ENCODE data around the gene POLR2F.
"Not testable (repeated sequence)": the region's sequence is repeated elsewhere in the genome, so short reads cannot be mapped to it uniquely, and the experiment has no call there.

The POLR2F gene

DNA sequence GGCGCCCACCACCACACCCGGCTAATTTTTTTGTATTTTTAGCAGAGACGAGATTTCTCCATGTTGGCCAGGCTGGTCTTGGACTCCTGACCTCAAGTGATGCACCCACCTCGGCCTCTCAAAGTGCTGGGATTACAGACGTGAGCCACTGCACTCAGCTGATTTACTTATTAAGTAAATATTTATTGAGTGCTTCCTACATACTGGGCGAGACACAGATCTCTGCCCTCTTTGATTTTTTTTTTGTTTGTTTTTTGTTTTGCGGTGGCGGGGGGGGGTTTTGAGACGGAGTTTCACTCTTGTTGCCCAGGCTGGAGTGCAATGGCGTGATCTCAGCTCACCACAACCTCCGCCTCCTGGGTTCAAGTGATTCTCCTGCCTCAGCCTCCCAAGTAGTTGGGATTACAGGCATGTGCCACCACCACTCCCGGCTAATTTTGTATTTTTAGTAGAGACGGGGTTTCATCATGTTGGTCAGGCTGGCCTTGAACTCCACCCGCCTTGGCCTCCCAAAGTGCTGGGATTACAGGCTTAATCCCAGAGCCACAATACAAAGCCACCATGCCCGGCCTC lies 2.4 kb downstream of the POLR2F start:
- DNase-seq: not testable (repeated sequence)

- no peak for DNase-seq
Measured at GRCh38 chr22:37957232-37957631, 3.7 kb downstream of the POLR2F start.

- no peak for DNase-seq
Measured at GRCh38 chr22:37959231-37959825, 5.8 kb downstream of the POLR2F start.

DNA sequence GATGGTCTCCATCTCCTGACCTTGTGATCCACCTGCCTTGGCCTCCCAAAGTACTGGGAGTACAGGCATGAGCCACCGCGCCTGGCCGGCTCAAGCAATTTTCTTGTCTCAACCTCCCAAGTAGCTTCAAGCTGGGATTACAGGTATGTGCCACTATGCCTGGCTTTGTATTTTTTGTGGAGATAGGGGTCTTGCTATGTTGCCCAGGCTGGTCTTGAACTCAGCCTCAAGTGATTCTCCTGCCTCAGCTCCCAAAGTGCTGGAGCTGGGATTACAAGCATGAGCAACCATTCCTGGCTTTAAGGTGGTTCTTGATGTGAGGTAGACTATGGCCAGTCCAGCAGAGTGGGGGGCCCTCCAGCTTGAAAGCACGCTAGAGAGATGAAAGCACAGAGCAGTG lies 7.6 kb downstream of the POLR2F start:
- no peak for DNase-seq

- no peak for DNase-seq
Measured at GRCh38 chr22:37965940-37966664, 12.6 kb downstream of the POLR2F start.

GRCh38 chr22:37967147-37967546 lies 13.6 kb downstream of the POLR2F start:
- no peak for DNase-seq

GRCh38 chr22:37967637-37968451 lies 14.3 kb downstream of the POLR2F start:
- DNase-seq: no peak

DNA sequence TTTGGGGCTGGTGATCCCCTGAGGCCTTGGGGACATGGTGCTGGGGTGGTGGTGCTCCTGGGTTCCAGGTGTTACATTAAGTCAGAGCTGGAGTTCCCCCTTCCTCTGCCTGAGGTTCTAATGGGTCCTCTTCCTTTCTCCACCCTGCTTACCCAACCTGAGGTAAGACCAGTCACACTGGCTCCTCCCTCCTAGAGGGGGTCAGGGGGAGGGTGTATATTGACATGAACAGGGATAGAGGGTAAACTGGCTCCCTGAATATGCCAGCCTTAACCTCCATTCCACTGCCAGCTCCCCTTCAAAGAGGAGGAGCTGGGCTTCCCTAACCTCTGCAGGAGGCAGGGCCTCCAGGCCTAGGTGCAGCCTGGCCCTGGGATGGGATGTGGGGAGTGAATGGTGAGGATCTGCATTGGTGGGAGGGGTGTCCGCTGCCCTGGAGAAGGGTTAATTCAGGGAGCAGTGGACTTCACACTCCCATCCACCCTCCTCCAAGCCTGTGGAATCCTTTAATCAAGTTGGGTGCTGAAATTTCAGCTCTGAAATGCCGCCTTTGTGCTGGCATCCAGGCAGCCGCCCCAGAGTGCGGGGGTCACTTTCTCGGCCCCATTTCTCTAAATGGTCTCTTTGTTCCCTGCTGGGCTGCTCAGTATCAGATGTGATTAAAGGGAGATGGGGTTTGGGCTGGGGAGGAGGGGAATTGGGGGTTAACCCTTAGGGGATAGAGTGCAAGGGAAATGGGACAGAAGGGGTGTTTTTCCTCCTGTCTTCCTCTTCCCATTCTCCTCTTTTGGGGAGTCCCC lies 15.2 kb downstream of the POLR2F start:
- no peak for DNase-seq

DNA sequence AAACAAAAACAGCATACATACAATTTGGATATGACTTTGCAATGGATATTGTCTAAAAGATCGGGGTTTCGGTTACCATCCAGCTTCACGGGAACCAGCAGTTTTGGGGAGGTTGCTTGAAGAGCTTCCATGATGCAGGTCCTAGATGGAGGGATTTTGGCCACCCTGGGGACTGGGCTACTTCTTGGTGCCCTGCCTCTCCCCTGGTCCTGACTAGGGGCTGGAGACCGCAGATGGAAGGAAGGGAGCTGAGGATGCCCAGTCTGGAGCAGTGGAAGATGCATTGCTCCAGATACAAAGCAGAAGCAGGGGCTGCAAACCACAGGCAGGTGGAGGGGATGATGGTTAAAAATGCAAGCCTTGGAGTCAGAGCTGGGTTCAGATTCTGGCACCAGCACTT lies 17.4 kb downstream of the POLR2F start:
- DNase-seq: no peak

DNA sequence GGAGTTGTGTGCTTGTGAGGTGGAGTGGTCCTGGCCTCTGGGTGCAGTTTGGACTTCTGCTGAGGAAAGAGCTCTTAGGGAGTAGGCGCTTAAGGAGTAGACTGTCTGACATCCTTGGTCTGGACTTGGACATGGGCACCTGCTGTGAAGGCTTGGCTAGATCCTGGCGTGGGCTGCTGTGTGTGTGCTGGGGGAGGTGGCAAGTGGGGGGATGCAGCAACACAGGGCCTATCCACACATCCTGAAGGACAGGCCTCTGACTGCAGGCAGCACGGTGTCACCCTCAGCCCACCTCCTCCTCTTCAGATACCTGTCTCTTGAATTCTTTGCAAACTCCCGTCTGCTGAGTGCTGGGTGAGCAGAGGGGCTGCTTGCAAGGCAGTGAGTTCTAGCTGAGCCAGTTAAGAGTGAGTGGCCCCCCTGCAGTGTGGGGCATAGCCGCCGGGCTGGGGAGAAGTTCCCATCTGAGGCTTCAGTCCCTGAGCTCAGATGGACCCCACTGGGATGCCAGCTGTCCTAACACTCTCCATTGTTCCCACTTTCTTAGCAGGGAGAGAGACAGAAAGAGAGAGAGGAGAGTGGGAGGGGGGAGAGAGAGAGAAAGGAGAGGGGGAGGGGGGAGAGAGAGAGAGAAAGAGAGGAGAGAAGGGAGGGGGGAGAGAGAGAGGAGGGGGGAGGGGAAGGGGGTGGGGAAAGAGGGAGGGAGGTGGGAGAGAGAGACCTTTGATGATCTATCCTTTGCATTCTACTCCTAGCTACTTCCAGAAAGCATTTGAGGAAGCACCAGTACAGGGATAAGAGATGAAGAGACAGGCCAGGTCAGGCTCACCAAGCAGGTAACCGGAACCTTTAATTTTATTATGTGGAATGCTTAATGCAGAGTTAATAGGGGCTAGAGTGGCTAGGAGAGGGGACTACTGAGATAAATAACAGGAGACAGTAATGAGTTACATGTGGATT lies 18.3 kb downstream of the POLR2F start:
- DNase-seq: no peak

DNA sequence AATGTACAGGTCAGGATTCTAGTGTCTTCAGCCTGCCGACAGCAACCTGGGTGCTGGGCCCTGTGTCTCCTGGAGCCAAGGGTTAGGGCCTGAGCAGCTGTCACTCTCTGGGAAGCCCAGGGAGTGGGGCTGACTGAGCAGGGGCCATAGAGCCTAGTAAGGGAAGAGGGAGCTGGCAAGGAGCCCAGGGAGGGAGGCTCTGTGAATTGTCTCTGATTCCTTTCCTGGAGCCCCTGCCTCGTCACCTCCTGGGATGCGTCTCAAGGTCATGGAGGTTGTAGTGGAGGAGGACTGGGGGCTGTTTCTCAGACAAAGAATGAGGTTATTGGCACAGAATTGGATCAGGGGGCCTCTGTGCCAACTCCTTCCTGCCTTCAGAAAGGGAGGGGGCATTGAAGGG lies 19.0 kb downstream of the POLR2F start:
- DNase-seq: no peak

DNA sequence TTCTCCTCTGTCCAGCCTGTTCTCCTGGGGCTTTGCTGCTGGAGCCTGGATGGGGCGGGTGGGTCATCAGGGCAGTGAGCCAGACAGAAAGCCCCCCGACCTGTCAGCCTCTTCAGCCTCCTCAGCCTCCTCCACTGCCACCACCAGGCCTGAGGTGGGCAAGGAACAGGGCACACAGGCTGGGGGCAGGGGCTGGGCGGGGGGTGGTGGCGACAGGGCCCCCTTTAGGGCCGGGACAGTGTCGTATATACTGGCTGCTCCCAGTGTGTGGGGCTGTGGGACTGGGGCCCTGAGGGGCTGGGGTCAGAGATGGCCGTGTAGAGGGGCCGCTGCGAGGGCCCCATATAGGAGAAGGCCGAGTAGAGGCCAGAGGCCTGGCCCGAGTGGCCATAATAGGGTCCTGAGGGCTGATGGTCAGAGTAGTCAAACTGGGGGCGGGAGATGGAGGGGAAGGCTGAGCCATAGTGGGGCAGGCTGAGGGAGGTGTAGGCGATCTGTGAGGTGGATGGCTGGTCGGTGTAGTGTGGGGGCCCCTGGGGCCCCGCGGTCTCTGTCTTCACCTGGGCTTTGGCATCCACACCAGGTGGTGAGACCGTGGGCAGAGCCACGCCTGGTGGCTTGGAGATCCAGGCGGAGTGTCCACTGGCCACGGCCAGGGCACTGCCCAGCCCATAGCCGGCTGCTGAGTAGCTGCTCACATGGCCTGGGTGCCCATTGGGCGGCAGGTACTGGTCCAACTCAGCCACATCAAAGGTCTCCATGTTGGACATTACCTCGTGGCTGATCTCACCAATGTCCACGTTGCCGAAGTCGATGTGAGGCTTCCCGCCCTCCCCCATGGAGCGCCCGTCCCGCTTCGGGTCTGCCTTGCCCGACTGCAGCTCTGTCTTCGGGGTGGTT lies 20.0 kb downstream of the POLR2F start:
- DNase-seq: no peak

DNA sequence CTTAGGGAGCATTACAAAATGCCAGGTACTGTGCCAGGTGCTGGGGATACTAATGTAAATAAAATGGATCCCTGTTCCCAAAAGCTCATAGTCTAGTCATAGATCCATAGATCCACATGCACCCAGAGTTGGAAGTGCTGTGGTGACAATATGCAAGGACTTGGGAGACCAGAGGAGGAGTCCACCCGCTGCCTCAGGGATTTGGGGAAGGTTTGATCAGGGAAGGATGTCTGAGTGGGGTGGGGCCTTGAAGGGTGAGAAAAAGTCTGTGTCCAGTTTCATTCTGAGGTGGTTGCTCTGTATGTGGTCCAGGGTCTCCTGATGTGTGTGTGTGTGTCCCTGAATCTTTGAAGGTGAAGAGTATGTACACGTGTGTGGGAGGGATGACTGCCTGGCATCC lies 21.7 kb downstream of the POLR2F start:
- no peak for DNase-seq

GRCh38 chr22:37976022-37976421 lies 22.5 kb downstream of the POLR2F start:
- not testable (repeated sequence) for DNase-seq

DNA sequence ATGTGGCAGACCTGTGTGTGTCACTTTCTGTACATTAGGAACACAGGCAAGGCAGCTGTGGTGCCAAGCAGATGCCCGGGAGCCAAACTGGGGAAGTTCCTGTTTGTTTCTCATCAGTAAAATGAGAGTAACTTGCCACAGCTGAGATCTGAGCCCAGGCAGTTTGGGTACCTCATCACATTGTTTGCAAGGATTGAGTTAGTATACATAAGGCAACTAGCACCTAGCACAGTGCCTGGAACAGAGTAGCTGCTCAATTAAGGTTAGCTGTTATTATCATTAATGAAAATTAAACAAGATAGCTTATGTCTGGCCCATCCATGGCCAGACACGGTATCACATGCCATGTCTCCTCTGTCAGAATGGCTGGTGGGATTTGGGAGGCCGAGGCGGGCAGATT lies 23.0 kb downstream of the POLR2F start:
- no peak for DNase-seq

DNA sequence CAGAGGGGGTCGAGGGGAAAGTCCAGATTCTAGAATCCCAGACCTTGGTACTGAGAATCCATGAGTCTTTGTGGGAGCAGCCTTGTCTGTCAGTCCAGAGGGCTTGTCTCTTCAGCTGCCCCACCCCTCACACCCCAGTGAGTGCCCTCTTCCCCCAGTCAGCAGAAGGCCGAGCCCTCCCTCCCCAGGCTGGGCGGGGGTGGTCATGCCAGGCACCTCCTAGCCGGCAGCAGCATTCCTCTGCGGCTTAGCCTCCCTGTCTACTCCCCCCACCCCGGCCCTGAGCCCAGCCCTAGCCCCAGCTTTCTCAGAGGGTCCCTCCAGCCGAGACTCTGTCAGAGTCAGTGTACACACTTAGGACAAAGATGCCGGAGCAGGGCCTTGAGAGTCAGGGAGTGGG lies 26.3 kb downstream of the POLR2F start:
- no peak for DNase-seq

DNA sequence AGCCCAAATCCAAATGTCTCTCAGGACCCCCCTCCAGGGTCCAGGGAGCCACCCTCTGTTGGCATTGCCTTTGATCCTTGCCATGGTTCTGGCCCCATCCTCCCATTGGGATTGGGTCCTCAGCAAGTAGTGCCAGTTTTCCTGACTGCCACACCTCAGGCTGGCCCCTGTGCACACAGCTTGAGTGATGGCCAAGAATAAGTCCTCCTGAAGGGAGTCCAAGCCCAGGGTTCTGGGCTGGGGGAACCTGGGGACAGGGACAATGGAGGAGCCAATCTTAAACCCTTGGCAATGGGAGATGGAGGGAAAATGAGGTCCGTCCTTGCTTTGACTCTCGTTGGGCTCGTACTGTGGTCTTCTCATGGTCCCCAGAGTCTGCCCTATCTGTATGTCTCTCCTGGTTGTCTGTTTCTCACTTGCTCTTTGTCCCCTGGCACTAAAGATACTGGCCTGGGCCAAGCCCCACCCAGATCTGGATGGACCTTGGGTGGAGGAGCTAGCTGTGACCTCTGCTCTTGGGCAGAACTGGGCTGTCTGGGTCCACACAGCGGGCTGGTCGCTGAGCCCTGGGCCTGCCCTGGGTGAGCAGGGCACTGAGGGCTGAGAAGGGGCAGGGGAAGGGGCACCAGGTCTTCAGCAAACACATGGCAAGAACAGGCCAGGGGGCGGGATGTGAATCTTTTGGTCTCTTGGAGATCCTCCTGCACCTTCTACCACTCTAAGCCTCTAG lies 27.9 kb downstream of the POLR2F start:
- DNase-seq: no peak

GRCh38 chr22:37982151-37982785 lies 28.8 kb downstream of the POLR2F start:
- no peak for DNase-seq
